Neural cell (in vitro differentiated cells): Measurements from ENCODE around the gene P2RX4. TPM values are rescaled to one million over a fixed set of nuclear protein-coding genes. Genes with fewer than 3 reads are reported as not detected.

Source experiments
- H2AFZ ChIP-seq: fragments of 200-600, 300-800 bp; sonication (generic), shearing (Covaris generic); 2 replicates; pipeline ENCODE4 v1.6.0; 2014; ENCODE audit warnings: low read depth, mild to moderate bottlenecking, antibody characterized with exemption, low read length, moderate library complexity
- H3F3A ChIP-seq: fragments of 200-600 bp; shearing (Covaris generic); 2 replicates; pipeline ENCODE4 v1.6.1; 2016; ENCODE audit warnings: mild to moderate bottlenecking, moderate library complexity, mixed read lengths, antibody characterized with exemption, low read length; ENCODE audit not compliant: insufficient read depth, poor library complexity, severe bottlenecking
- H3K27ac ChIP-seq: fragments of 200-600, 300-800 bp; sonication (generic), shearing (Covaris generic); 2 replicates; pipeline ENCODE4 v1.5.1; 2014; ENCODE audit warnings: mild to moderate bottlenecking, low read length, moderate library complexity
- H3K27me3 ChIP-seq: fragments of 300-800, 200-600 bp; sonication (generic), shearing (Covaris generic); 2 replicates; pipeline ENCODE4 v1.6.0; 2014; ENCODE audit warnings: mild to moderate bottlenecking, low read depth, low read length, moderate library complexity; ENCODE audit not compliant: insufficient read depth
- H3K36me3 ChIP-seq: fragments of 300-800, 200-600 bp; sonication (generic), shearing (Covaris generic); 2 replicates; pipeline ENCODE4 v1.5.1; 2014; ENCODE audit warnings: mild to moderate bottlenecking, antibody characterized with exemption, low read length, moderate library complexity; ENCODE audit not compliant: insufficient read depth
- H3K4me2 ChIP-seq: fragments of 300-800, 200-600 bp; sonication (generic), shearing (Covaris generic); 2 replicates; pipeline ENCODE4 v1.6.0; 2014; ENCODE audit warnings: mild to moderate bottlenecking, low read length
- H3K4me3 ChIP-seq: fragments of 300-800, 200-600 bp; sonication (generic), shearing (Covaris generic); 2 replicates; pipeline ENCODE4 v1.5.1; 2014; ENCODE audit warnings: mild to moderate bottlenecking, low read length, moderate library complexity
- H3K79me2 ChIP-seq: fragments of 200-600 bp; shearing (Covaris generic); replicated peaks from 2 replicates; pipeline ENCODE4 v1.6.0; 2014; ENCODE audit warnings: mild to moderate bottlenecking, low read length, moderate library complexity; ENCODE audit not compliant: insufficient read depth
- H3K9ac ChIP-seq: fragments of 300-800, 200-600 bp; sonication (generic), shearing (Covaris generic); 2 replicates; pipeline ENCODE4 v1.6.1; 2016; ENCODE audit warnings: mild to moderate bottlenecking, low read length, mixed read lengths
- H3K9me2 ChIP-seq: fragments of 200-600 bp; shearing (Covaris generic); 2 replicates; pipeline ENCODE4 v1.6.1; 2016; ENCODE audit warnings: mild to moderate bottlenecking, low read length, mixed read lengths; ENCODE audit not compliant: insufficient read depth
- H3K9me3 ChIP-seq: fragments of 200-600, 300-800 bp; sonication (generic), shearing (Covaris generic); 2 replicates; pipeline ENCODE4 v1.6.1; 2016; ENCODE audit warnings: mild to moderate bottlenecking, mixed run types, low read length, moderate library complexity, mixed read lengths
- H4K20me1 ChIP-seq: fragments of 200-600 bp; shearing (Covaris generic); 2 replicates; pipeline ENCODE4 v1.6.1; 2016; ENCODE audit warnings: mild to moderate bottlenecking, mixed run types; ENCODE audit not compliant: insufficient read depth
- CTCF ChIP-seq: fragments of 450-650 bp; IDR thresholded peaks from 2 replicates; pipeline ENCODE4 v1.5.1; 2014; ENCODE audit warnings: antibody characterized with exemption, mild to moderate bottlenecking, moderate library complexity; ENCODE audit not compliant: poor library complexity, severe bottlenecking
- EP300 ChIP-seq: fragments of 450-650 bp; conservative IDR thresholded peaks from 2 replicates; pipeline ENCODE4 v1.6.1; 2014; ENCODE audit warnings: antibody characterized with exemption, mild to moderate bottlenecking, moderate library complexity; ENCODE audit not compliant: poor library complexity, severe bottlenecking
- EZH2 ChIP-seq: fragments of 200-600, 300-800 bp; shearing (Covaris generic), sonication (generic); IDR thresholded peaks from 2 replicates; pipeline ENCODE4 v1.6.1; 2014; ENCODE audit warnings: antibody characterized with exemption, low read length, borderline replicate concordance, mild to moderate bottlenecking; ENCODE audit not compliant: insufficient read depth, poor library complexity, severe bottlenecking
- MXI1 ChIP-seq: fragments of 450-650 bp; conservative IDR thresholded peaks from 2 replicates; pipeline ENCODE4 v1.6.1; 2014; ENCODE audit warnings: antibody characterized with exemption, mild to moderate bottlenecking; ENCODE audit not compliant: poor library complexity, severe bottlenecking
- POLR2AphosphoS5 ChIP-seq: IDR thresholded peaks from 2 replicates; pipeline ENCODE4 v1.6.1; 2012
- RAD21 ChIP-seq: fragments of 450-650 bp; conservative IDR thresholded peaks from 2 replicates; pipeline ENCODE4 v1.6.1; 2014; ENCODE audit warnings: antibody characterized with exemption, mild to moderate bottlenecking, moderate library complexity
- REST ChIP-seq: IDR thresholded peaks from 2 replicates; pipeline ENCODE4 v1.6.1; 2012; ENCODE audit warnings: borderline replicate concordance
- SMC3 ChIP-seq: fragments of 450-650 bp; conservative IDR thresholded peaks from 2 replicates; pipeline ENCODE4 v1.6.1; 2014; ENCODE audit warnings: antibody characterized with exemption, mild to moderate bottlenecking, moderate library complexity; ENCODE audit not compliant: poor library complexity
- TAF1 ChIP-seq: IDR thresholded peaks from 2 replicates; pipeline ENCODE4 v1.6.1; 2012; ENCODE audit warnings: low read depth
- polyA plus RNA-seq: library from polyadenylated mRNA; depleted of rRNA; stranded (reverse); fragments of >200 nt; gene quantifications from 2 replicates; pipeline ENCODE4 v1.2.3, GENCODE V29; 2014

P2RX4 gene
- polyA plus RNA-seq, 1 donor from 2014 or later, result 5.8 TPM

- no peak overlapping the region for H3K4me3 ChIP-seq
- H3K27me3 ChIP-seq, result no peaks in the 10 kb centered on the region
- H3K27ac ChIP-seq, result no peak overlapping the region
- H4K20me1 ChIP-seq, result no peaks in the 10 kb centered on the region
- no peaks in the 10 kb centered on the region for H3F3A ChIP-seq
- H2AFZ ChIP-seq, result no peak overlapping the region
- no peaks in the 10 kb centered on the region for H3K79me2 ChIP-seq
- no peaks in the 10 kb centered on the region for H3K9me3 ChIP-seq
- no peak overlapping the region for H3K9ac ChIP-seq
- H3K36me3 ChIP-seq, result no peaks in the 10 kb centered on the region
- H3K4me2 ChIP-seq, result no peak overlapping the region
- TF ChIP-seq CTCF (no peak), SMC3 (no peak), EZH2 (no peak), TAF1 (no peak), REST (no peak), RAD21 (no peak), EP300 (no peak), MXI1 (no peak), POLR2AphosphoS5 (no peak)
- no peaks in the 10 kb centered on the region for H3K9me2 ChIP-seq
Measured at GRCh38 chr12:121186826-121187225, 23.1 kb upstream of the P2RX4 start.

GRCh38 chr12:121187501-121187900 is 22.4 kb upstream of the P2RX4 start:
- no peaks in the 10 kb centered on the region for H4K20me1 ChIP-seq
- peak overlapping the region; percentile 22 for H3K4me3 ChIP-seq
- H2AFZ ChIP-seq, result no peak overlapping the region
- H3K4me2 ChIP-seq, result peak overlapping the region; percentile 56
- no peaks in the 10 kb centered on the region for H3K27me3 ChIP-seq
- H3K36me3 ChIP-seq, result no peaks in the 10 kb centered on the region
- H3K9ac ChIP-seq, result peak overlapping the region; percentile 6
- H3K27ac ChIP-seq, result peak overlapping the region; percentile 38
- H3K9me3 ChIP-seq, result no peaks in the 10 kb centered on the region
- H3K79me2 ChIP-seq, result no peaks in the 10 kb centered on the region
- H3K9me2 ChIP-seq, result no peaks in the 10 kb centered on the region
- TF ChIP-seq MXI1 (no peak), POLR2AphosphoS5 (peak; percentile 91), EP300 (peak; percentile 79)
- no peaks in the 10 kb centered on the region for H3F3A ChIP-seq

GRCh38 chr12:121188227-121188626 is 21.7 kb upstream of the P2RX4 start:
- Histone ChIP-seq H3K9me3 (no peaks in the 10 kb centered on the region), H2AFZ (no peak overlapping the region), H3K9me2 (no peaks in the 10 kb centered on the region), H3K79me2 (no peaks in the 10 kb centered on the region), H3F3A (no peaks in the 10 kb centered on the region), H3K27me3 (no peaks in the 10 kb centered on the region), H3K36me3 (no peaks in the 10 kb centered on the region), H3K4me3 (peak overlapping the region; percentile 22), H4K20me1 (no peaks in the 10 kb centered on the region), H3K27ac (no peak overlapping the region), H3K4me2 (peak overlapping the region; percentile 56), H3K9ac (no peak overlapping the region)
- TF ChIP-seq EZH2 (no peak), RAD21 (no peak), CTCF (no peak), TAF1 (no peak), REST (no peak), POLR2AphosphoS5 (no peak), MXI1 (no peak), EP300 (no peak), SMC3 (no peak)
